ENCODE measurements around the gene IL11RA.

Gene IL11RA

GRCh38 chr9:34688329-34689115, 36.5 kb downstream of the IL11RA start:
- no peak for DNase-seq

DNA sequence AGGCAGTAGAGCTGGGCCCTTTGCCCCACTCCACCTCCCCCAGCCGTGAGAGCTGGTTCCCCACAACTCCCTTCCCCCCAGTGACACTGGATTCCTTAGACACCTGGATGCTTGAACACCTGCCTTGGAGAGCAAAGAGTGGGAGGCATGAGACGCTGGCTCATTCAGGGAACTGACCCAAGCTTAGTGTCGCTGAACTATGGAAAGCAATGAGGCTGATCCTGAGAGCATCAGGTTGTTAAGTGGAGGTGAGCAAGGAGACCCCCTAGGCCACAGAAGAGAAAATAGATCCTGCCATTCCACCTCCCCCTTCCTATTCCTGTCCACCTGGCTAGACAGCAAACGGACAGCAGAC, 37.1 kb downstream of the IL11RA start:
- no peak for DNase-seq

DNA sequence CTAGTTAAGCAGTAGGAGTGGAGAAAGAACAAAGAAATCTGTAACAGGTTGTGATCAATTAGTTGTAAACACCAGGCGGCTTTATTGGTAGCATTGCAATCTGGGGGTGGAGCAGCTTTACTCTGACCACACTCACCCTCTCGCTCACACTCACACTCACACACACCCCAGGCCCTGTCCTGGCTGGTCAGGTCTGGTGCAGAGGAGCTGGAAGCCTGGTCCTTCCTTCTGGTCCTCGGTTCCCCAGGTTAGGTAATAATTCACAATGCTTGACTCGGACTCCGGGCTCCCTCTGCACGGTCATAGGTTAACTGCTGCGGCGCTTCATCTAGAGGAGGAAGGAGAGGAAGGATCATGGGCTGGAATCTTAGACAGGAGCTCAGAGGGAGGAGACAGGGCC, 37.5 kb downstream of the IL11RA start:
- DNase-seq = no peak

DNA sequence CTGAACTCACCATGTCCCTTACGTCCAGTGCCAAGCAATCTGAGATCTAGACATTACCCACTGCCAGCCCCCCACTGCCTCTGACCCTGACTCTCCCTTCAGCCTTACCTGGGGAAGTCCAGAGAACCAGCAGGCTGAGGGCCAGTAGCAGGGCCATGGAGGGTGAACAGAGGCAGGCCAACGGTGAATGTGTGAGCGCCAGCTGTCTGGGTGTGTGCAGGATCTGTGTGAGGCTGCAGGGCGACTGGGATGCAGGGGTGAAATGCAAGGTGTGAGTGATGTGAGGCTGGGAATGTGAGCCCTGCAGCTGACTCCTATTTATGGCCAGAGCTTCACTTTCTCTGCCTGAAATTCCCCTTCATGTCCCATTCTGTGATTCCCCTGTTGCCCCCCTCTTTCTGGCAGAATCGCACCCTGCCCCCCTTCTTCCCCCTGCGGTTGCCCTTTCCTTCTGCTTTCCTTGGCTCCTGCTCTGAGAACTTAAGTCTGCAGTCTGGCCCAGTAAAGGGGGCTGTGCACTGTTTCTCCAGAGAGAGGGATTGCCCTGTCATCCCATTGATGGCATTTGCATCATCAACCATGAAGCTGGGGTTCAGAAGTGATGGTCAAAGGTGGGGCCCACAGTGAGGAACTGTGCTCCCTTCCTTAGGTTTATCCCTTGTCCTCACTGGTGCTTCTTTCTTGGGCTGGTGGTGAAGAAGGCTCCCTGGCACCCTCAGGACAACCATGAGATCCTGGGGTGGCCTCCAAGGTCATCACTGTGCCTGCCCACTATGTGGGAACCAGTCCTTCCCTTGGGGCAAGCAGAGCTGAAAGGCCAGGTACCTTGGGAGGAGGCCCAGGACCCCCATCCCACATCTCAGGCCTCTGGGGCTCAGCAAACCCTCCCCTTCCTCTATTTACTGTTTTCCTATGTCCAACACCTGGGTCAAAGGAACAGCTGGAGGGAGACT, 39.3 kb downstream of the IL11RA start, which contains the start of gene CCL19:
Gene CCL19 (minus strand): TSS at position 294 of the 953 bp plus-strand sequence. CDS start 137 bp downstream, at position 157.
- DNase-seq = no peak

GRCh38 chr9:34691936-34692315, 39.9 kb downstream of the IL11RA start:
- no peak for DNase-seq

DNA sequence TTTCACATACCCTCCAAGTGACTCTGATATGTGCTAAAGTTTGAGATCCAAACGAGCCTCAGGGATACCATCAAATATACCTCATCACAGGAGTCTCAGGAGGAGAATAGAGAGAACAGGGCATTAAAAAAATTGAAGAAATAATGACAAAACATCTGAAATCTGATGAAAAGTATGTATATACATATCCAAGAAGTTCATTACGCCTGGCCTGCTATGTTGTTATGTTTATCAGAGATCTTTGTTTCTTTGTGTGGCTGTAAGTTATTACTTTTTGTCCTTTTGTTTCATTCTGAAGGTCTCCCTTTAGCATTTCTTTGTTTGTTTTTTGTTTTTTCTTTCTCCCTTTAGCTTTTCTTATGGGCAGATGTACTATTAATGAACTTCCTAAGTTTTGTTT, 41.6 kb downstream of the IL11RA start:
- DNase-seq = no peak

GRCh38 chr9:34694811-34695210, 42.8 kb downstream of the IL11RA start:
- DNase-seq = no peak

DNA sequence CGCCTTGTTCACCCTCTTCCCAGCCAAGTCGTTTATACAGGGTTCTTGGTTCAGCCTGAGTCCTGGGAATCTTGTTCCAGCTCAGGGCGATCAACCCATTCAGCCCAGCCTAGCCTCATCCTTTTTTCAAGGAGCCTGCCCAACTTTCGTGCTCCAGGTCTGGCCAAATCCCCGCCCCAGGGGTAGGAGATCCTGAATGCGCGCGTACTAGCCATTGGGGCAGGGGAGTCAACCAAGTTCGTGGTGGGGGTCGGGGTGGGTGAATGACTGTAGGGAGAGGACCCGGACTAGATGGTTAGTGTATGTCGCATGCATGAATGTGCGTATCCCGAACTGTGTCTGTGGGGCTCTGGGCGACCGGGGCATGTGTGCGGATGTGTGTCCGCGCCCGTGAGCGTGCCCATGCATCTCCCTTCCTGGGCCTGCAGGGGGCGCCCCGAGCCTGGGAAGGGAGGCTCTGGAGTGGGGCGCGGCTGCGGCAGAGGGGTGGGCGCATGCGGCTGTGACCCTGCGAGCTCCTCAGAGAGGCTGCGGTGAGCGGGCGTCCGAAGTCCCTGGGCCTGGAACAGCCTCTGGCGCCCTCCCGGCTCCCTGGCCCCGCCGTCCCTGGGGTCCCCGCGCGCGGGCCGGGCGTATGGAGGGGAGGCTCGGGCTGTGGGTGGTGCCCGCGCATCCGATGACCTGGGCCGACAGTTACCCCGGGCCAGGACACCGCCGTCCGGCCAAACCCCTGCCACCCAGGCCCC, 49.2 kb downstream of the IL11RA start:
- DNase-seq = peak; percentile 59

DNA sequence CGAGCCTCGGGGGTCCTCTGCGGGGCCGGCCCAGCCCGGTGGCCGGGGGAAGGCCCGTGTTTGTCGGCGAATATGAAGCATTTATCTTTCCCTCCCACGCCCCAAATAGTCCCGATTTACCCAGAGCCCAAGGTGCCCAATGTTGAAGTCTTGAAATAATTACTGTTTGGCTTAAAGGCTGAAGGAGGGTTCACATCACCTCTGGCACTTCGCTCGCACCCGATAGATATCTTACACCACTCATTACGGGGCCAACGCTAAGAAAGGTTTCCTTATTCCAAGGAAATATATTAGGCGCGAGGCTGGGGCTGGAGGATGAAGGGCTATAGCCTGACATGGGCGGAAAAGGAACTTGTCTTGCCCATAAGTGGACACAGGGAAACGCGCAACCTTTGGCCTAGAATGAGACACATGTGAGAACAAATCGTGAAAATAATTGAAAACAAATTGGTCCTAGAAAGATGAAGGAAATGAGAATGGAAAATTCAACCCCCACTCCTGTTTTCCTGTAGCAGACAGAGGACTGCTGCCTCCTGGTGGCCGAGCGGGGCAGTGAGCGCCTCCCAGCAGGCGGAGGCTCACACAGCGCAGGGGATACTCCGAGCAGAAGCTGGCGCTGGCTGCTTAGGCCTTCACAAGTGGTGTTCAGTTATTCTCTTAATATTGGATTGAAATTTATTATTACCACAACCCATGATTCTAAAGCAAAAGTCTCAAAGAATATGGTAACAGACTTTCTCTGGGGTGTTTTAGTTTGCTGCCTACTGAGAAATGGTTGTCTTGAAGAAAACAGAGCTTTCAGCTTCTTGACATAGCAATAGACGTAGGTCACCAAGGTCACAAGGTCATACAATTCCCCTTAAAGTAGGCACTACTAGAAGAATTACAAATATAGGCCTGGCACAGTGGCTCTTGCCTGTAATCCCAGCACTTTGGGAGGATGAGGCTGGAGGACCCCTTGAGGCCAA, 50.1 kb downstream of the IL11RA start:
- peak; percentile 64 for DNase-seq

DNA sequence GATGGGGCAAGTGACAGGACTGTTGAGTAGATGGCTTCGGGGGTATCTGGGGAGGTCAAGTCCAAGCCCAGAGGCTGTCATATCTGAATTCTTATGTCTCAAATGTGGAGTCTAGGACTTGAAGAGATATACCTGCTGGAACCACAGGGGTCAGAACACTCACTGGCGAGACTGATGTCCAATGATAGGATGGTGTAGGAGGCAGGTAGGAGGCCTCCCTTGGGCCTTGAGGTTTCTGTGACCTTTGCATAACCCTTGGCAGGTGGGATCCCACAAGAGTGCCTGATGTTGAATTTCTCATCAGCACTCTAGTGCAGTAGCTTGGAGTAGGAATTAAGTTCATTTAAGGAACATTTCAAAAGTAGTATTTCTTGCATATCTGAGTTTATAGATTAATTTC, 55.1 kb downstream of the IL11RA start:
- DNase-seq = no peak

- DNase-seq = no peak
Observed at GRCh38 chr9:34709196-34709978, 57.4 kb downstream of the IL11RA start.

- DNase-seq = no peak
Observed at GRCh38 chr9:34710023-34710422, 58.0 kb downstream of the IL11RA start, which contains the start of gene CCL21. CCL21 (minus strand) TSS chr9:34710136; CDS start chr9:34710066, 70 bp downstream.

All from effector CD8-positive, alpha-beta T cell (primary cell).